Neutrophil (primary cell): ENCODE results near the gene MEIS2.

Source experiments
- H3K27ac ChIP-seq: fragments of 200-600 bp; sonication (generic); 2 replicates; pipeline ENCODE4 v1.5.1; 2016; ENCODE audit warnings: mild to moderate bottlenecking, moderate library complexity
- H3K27me3 ChIP-seq: fragments of 200-600 bp; sonication (generic); 2 replicates; pipeline ENCODE4 v1.6.0; 2016; ENCODE audit warnings: mild to moderate bottlenecking
- H3K36me3 ChIP-seq: fragments of 200-600 bp; sonication (generic); 2 replicates; pipeline ENCODE4 v1.5.1; 2017
- H3K4me1 ChIP-seq, 2 experiments: fragments of 200-600 bp in 1 of 2; sonication (generic) in 1 of 2; 1 replicate in 1 of 2; 2 replicates in 1 of 2; pipeline versions ENCODE4 v1.5.1 to v1.6.1; 2013 to 2016; ENCODE audit warnings: low read depth in 1 of 2, low read length in 1 of 2, mild to moderate bottlenecking in 1 of 2, moderate library complexity in 1 of 2; ENCODE audit not compliant: control insufficient read depth in 1 of 2, insufficient read depth in 1 of 2
- H3K4me3 ChIP-seq, 2 experiments: fragments of 200-600 bp in 1 of 2; sonication (generic) in 1 of 2; 1 replicate in 1 of 2; 2 replicates in 1 of 2; pipeline ENCODE4 v1.5.1; 2013 to 2016; ENCODE audit warnings: low read depth in 1 of 2, low read length in 1 of 2, mild to moderate bottlenecking in 1 of 2, moderate library complexity in 1 of 2
- H3K9me3 ChIP-seq: fragments of 200-600 bp; sonication (generic); 2 replicates; pipeline ENCODE4 v1.5.1; 2016
- CTCF ChIP-seq: fragments of 200-600 bp; sonication (generic); IDR thresholded peaks from 2 replicates; pipeline ENCODE4 v1.5.1; 2016; ENCODE audit warnings: antibody characterized with exemption

The MEIS2 gene

GRCh38 chr15:36905908-36906307 lies 194.4 kb downstream of the MEIS2 start:
- H3K4me1 ChIP-seq, result no peaks in the 10 kb centered on the region
- H3K27me3 ChIP-seq, result no peaks in the 10 kb centered on the region
- no peak overlapping the region for H3K4me3 ChIP-seq
- H3K36me3 ChIP-seq, result no peaks in the 10 kb centered on the region
- no peaks in the 10 kb centered on the region for H3K9me3 ChIP-seq
- no peak overlapping the region for H3K27ac ChIP-seq
- TF ChIP-seq CTCF, result no peak

- no peaks in the 10 kb centered on the region for H3K4me1 ChIP-seq
- no peak for TF ChIP-seq CTCF
These were observed 195.6 kb downstream of the MEIS2 start for GRCh38 chr15:36904715-36905114.

GRCh38 chr15:36903922-36904556 lies 196.3 kb downstream of the MEIS2 start:
- Histone ChIP-seq H3K27ac (no peak overlapping the region), H3K9me3 (no peaks in the 10 kb centered on the region), H3K27me3 (no peaks in the 10 kb centered on the region), H3K36me3 (no peaks in the 10 kb centered on the region), H3K4me3 (no peak overlapping the region), H3K4me1 (no peaks in the 10 kb centered on the region)
- no peak for TF ChIP-seq CTCF

More at GRCh38 chr15:36904715-36905114, 195.6 kb downstream of the MEIS2 start:
- H3K36me3 ChIP-seq, result no peaks in the 10 kb centered on the region
- H3K4me3 ChIP-seq, result no peak overlapping the region
- no peaks in the 10 kb centered on the region for H3K9me3 ChIP-seq
- H3K27ac ChIP-seq, result no peak overlapping the region
- H3K27me3 ChIP-seq, result no peaks in the 10 kb centered on the region

- H3K36me3 ChIP-seq, result no peaks in the 10 kb centered on the region
- H3K9me3 ChIP-seq, result no peaks in the 10 kb centered on the region
- no peaks in the 10 kb centered on the region for H3K27me3 ChIP-seq
- no peak for TF ChIP-seq CTCF
- no peaks in the 10 kb centered on the region for H3K4me1 ChIP-seq
- H3K4me3 ChIP-seq, result no peak overlapping the region
- H3K27ac ChIP-seq, result no peak overlapping the region
These were observed 197.2 kb downstream of the MEIS2 start for GRCh38 chr15:36903195-36903594.

GRCh38 chr15:36901012-36901411 lies 199.3 kb downstream of the MEIS2 start:
- Histone ChIP-seq H3K36me3 (no peaks in the 10 kb centered on the region), H3K9me3 (no peaks in the 10 kb centered on the region), H3K27me3 (peaks cover 10% of the 10 kb centered on the region), H3K27ac (no peak overlapping the region), H3K4me3 (no peak overlapping the region), H3K4me1 (no peaks in the 10 kb centered on the region)
- no peak for TF ChIP-seq CTCF
